ENCODE measurements around the gene TMTC2. TPM values are rescaled to one million over a fixed set of nuclear protein-coding genes. Genes with fewer than 3 reads are reported as not detected.

TMTC2 gene
- total and polyA plus RNA-seq, 2 donors (not counting 3 experiments of a cell fraction or from before 2014, with no cell fraction given): 4.1 to 7.8 TPM

DNA sequence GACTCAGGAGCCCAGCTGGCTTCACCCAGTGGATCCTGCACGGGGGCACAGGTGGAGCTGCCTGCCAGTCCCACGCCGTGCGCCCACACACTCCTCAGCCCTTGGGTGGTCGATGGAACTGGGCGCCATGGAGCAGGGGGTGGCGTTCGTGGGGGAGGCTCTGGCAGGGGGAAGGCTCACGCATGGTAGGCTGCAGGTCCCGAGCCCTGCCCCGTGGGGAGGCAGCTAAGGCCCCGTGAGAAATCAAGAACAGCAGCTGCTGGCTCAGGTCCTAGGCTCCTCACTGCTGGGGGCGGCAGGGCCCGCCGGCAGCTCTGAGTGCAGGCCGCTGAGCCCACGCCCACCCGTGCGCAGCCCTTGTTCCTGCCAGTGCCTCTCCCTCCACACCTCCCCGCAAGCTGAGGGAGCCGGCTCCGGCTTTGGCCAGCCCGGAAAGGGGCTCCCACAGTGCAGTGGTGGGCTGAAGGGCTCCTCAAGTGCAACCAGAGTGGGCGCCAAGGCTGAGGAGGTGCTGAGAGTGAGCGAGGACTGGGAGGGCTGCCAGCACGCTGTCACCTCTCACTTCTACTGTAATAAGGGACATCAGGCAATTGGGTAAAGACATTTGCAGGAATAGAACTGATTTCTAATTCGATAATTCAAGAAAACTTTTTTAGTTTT, 115.4 kb downstream of the TMTC2 start:
- Histone ChIP-seq H3K27ac (ENCODE audit: insufficient read depth, low read depth, low read length) (no peak overlapping the region), H3K79me2 (ENCODE audit: control insufficient read depth, insufficient read depth, low read length) (no peaks in the 10 kb centered on the region), H3K4me2 (ENCODE audit: insufficient read depth, low read length) (no peak overlapping the region), H2AFZ (ENCODE audit: low read depth, low read length) (no peak overlapping the region), H3K4me3 (replicated peaks in 1 of 3; ENCODE audit: insufficient read depth in 1 of 3, low read depth in 1 of 3, low read length in 3 of 3) (no peak overlapping the region), H3K27me3 (ENCODE audit: control insufficient read depth in 2 of 2, insufficient read depth in 2 of 2, low read length in 2 of 2) (no peaks in the 10 kb centered on the region), H3K9me3 (replicated peaks; ENCODE audit: control insufficient read depth, insufficient read depth, low read length) (no peaks in the 10 kb centered on the region), H3K36me3 (ENCODE audit: control insufficient read depth in 2 of 2, extremely low read depth in 1 of 2, insufficient read depth in 2 of 2, low read length in 2 of 2) (no peaks in the 10 kb centered on the region), H3K4me1 (ENCODE audit: control insufficient read depth, extremely low read depth, insufficient read depth, low read length) (no peaks in the 10 kb centered on the region), H3K9ac (replicated peaks; ENCODE audit: extremely low read depth, insufficient read depth, low read length) (no peak overlapping the region), H3K9me1 (replicated peaks; ENCODE audit: control insufficient read depth, extremely low read depth, insufficient read depth, low read length) (no peaks in the 10 kb centered on the region), H4K20me1 (replicated peaks; ENCODE audit: control insufficient read depth, extremely low read depth, insufficient read depth, low read length) (no peaks in the 10 kb centered on the region)
- DNase-seq (ENCODE audit: low read depth, low spot score) (no peak), FAIRE-seq (no peak)
- BruUV-seq (replicated peaks): no TSS peak
- CTCF ChIA-PET: no interaction called here
- intact Hi-C loops (cut with micrococcal nuclease) (no loop called here), dilution Hi-C loops (cut with MboI; ENCODE audit: extremely low pct_ligation_motif_present, low sequenced_read_pairs) (no loop called here)
- no peak for TF ChIP-seq CTCF (IDR thresholded peaks at IDR 0.05; ENCODE audit: extremely low read depth in 1 of 2, insufficient read depth in 1 of 2, low read depth in 1 of 2, low read length in 2 of 2)
- no peak for TF ChIP-seq POLR2A (IDR thresholded peaks at IDR 0.05; ENCODE audit: low read depth, low read length)
- TF ChIP-seq FOS (IDR thresholded peaks at IDR 0.05; ENCODE audit: borderline replicate concordance, insufficient read depth, low read length): no peak
- no peak for TF ChIP-seq GATA2 (IDR thresholded peaks at IDR 0.05; ENCODE audit: insufficient read depth, insufficient read length, low read depth, low read length)
- no peak for TF ChIP-seq EZH2 (IDR thresholded peaks at IDR 0.05; ENCODE audit: borderline replicate concordance, low read depth, low read length, severe bottlenecking)
- no peak for TF ChIP-seq MYC (IDR thresholded peaks at IDR 0.05; ENCODE audit: low read depth, low read length)
- TF ChIP-seq POLR2AphosphoS5 (IDR thresholded peaks at IDR 0.05; ENCODE audit: insufficient read depth, low read depth, low read length): no peak
- TF ChIP-seq JUN (IDR thresholded peaks at IDR 0.05; ENCODE audit: borderline replicate concordance, insufficient read depth, insufficient read length, low read depth): no peak
- TF ChIP-seq, protein P1, sequence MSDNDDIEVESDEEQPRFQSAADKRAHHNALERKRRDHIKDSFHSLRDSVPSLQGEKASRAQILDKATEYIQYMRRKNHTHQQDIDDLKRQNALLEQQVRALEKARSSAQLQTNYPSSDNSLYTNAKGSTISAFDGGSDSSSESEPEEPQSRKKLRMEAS (IDR thresholded peaks at IDR 0.05; ENCODE audit: insufficient read depth, insufficient read length): no peak
- POLR2A ChIA-PET: no interaction called here
